Measurements from ENCODE around the gene MRPS25.
A peak's percentile ranks its signal among the peaks of the same experiment; 100 is the strongest.

The MRPS25 gene

DNA sequence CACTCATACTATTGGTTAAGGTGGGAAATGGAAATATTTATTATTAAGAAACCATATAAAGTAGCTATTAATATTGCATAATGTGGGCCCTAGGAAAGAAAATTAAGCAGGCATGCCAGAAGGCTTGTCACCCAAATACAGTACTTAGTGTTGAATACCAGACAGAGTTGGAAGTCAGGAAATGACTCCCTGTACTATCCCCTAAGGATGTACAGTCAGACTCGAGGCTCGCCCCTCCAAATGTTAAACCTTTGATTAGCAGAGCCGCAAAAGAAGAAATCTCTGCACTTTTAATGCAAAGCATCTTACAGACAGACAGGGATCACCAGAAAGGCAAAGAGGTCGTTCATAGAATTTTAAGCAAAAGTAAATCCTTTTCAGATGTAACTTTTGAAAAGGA, 45.1 kb upstream of the MRPS25 start:
- H3K79me2 ChIP-seq (ENCODE audit: low read length) = no peaks in the 10 kb centered on the region
- H3K36me3 ChIP-seq (replicated peaks; ENCODE audit: low read depth, low read length) = no peaks in the 10 kb centered on the region
- H4K20me1 ChIP-seq (ENCODE audit: insufficient read depth, low read length) = no peaks in the 10 kb centered on the region
- no peak overlapping the region for H2AFZ ChIP-seq (ENCODE audit: low read depth, low read length)
- H3K27ac ChIP-seq (ENCODE audit: low read length) = no peak overlapping the region
- H3K27me3 ChIP-seq (ENCODE audit: low read depth, low read length) = peaks cover 22% of the 10 kb centered on the region
- no peaks in the 10 kb centered on the region for H3K9me3 ChIP-seq (ENCODE audit: insufficient read depth, low read length)
- peaks cover 7% of the 10 kb centered on the region for H3K4me1 ChIP-seq (ENCODE audit: low read length)
- no peak overlapping the region for H3K4me3 ChIP-seq (ENCODE audit: low read length)
- H3K9ac ChIP-seq (ENCODE audit: low read length) = no peak overlapping the region
- no peak for TF ChIP-seq EZH2phosphoT487 (IDR thresholded peaks at IDR 0.05; ENCODE audit: low read depth)
- TF ChIP-seq, protein P1, sequence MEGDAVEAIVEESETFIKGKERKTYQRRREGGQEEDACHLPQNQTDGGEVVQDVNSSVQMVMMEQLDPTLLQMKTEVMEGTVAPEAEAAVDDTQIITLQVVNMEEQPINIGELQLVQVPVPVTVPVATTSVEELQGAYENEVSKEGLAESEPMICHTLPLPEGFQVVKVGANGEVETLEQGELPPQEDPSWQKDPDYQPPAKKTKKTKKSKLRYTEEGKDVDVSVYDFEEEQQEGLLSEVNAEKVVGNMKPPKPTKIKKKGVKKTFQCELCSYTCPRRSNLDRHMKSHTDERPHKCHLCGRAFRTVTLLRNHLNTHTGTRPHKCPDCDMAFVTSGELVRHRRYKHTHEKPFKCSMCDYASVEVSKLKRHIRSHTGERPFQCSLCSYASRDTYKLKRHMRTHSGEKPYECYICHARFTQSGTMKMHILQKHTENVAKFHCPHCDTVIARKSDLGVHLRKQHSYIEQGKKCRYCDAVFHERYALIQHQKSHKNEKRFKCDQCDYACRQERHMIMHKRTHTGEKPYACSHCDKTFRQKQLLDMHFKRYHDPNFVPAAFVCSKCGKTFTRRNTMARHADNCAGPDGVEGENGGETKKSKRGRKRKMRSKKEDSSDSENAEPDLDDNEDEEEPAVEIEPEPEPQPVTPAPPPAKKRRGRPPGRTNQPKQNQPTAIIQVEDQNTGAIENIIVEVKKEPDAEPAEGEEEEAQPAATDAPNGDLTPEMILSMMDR (IDR thresholded peaks at IDR 0.05; ENCODE audit: low read depth, low read length) = no peak
- H3K4me2 ChIP-seq (ENCODE audit: low read length) = no peak overlapping the region

DNA sequence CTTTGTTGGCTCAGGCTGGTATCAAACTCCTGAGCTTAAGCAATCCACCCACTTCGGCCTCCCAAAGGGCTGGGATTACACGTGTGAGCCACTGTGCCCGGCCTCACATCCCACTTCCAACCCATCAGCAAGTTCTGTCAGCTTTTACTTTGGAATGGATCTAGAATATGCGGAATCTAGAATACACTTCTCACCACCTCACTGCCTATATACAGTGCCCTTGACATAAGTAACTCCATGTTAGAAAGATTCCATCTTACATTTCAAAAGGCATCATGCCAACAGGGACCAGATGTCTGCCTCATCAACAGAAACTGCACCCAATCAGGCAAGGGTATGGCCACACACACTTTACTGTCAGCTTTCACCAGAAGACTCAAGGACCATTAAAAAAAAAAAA, 43.8 kb upstream of the MRPS25 start:
- Histone ChIP-seq H3K27me3 (ENCODE audit: low read depth, low read length) (peaks cover 15% of the 10 kb centered on the region; the same call in 1 of the 2 replicates), H3K4me1 (ENCODE audit: low read length) (peaks cover 7% of the 10 kb centered on the region), H3K79me2 (ENCODE audit: low read length) (no peaks in the 10 kb centered on the region), H2AFZ (ENCODE audit: low read depth, low read length) (no peak overlapping the region), H3K4me2 (ENCODE audit: low read length) (peak overlapping the region; percentile 100), H3K9ac (ENCODE audit: low read length) (no peak overlapping the region), H4K20me1 (ENCODE audit: insufficient read depth, low read length) (no peaks in the 10 kb centered on the region), H3K9me3 (ENCODE audit: insufficient read depth, low read length) (no peaks in the 10 kb centered on the region), H3K4me3 (ENCODE audit: low read length) (peak overlapping the region; percentile 87; the same call in 1 of the 2 replicates), H3K27ac (ENCODE audit: low read length) (no peak overlapping the region), H3K36me3 (replicated peaks; ENCODE audit: low read depth, low read length) (no peaks in the 10 kb centered on the region)
- no peak for TF ChIP-seq EZH2phosphoT487 (IDR thresholded peaks at IDR 0.05; ENCODE audit: low read depth)
- TF ChIP-seq, protein P1 (IDR thresholded peaks at IDR 0.05; ENCODE audit: low read depth, low read length) = no peak

DNA sequence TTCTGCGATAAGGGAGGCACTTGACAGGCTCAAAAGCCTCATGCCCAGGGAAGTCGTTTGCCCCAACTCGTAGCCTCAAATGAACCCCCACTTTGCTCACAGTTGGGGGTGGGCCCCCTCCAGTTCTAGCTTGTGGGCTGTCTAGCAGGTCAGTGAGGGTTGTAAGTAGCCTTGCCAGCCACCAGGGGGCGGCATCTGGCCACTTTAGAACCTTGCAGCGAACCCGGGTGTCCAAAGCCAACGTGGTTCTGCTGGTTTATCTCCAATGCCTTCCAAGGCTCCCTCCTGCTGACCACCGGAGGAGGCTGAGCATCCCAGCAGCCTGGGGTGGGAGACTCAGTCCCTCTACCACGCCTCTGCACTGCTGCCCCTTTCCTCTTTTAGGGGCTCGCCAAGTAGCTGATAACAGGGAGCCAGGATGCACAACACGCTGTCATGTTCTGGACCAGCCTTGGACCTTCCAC, 43.0 kb upstream of the MRPS25 start:
- peaks cover 15% of the 10 kb centered on the region; the same call in 1 of the 2 replicates for H3K27me3 ChIP-seq (ENCODE audit: low read depth, low read length)
- H3K9me3 ChIP-seq (ENCODE audit: insufficient read depth, low read length) = no peaks in the 10 kb centered on the region
- H3K4me1 ChIP-seq (ENCODE audit: low read length) = peaks cover 7% of the 10 kb centered on the region
- H3K79me2 ChIP-seq (ENCODE audit: low read length) = no peaks in the 10 kb centered on the region
- peak overlapping the region; percentile 100 for H3K4me2 ChIP-seq (ENCODE audit: low read length)
- peak overlapping the region; percentile 37 for H3K9ac ChIP-seq (ENCODE audit: low read length)
- TF ChIP-seq EZH2phosphoT487 (IDR thresholded peaks at IDR 0.05; ENCODE audit: low read depth) = no peak
- TF ChIP-seq, protein P1 (IDR thresholded peaks at IDR 0.05; ENCODE audit: low read depth, low read length) = peak; percentile 95
- no peak overlapping the region for H3K27ac ChIP-seq (ENCODE audit: low read length)
- H2AFZ ChIP-seq (ENCODE audit: low read depth, low read length) = peak overlapping the region; percentile 96
- no peaks in the 10 kb centered on the region for H4K20me1 ChIP-seq (ENCODE audit: insufficient read depth, low read length)
- H3K4me3 ChIP-seq (ENCODE audit: low read length) = peak overlapping the region; percentile 87
- H3K36me3 ChIP-seq (replicated peaks; ENCODE audit: low read depth, low read length) = no peaks in the 10 kb centered on the region

DNA sequence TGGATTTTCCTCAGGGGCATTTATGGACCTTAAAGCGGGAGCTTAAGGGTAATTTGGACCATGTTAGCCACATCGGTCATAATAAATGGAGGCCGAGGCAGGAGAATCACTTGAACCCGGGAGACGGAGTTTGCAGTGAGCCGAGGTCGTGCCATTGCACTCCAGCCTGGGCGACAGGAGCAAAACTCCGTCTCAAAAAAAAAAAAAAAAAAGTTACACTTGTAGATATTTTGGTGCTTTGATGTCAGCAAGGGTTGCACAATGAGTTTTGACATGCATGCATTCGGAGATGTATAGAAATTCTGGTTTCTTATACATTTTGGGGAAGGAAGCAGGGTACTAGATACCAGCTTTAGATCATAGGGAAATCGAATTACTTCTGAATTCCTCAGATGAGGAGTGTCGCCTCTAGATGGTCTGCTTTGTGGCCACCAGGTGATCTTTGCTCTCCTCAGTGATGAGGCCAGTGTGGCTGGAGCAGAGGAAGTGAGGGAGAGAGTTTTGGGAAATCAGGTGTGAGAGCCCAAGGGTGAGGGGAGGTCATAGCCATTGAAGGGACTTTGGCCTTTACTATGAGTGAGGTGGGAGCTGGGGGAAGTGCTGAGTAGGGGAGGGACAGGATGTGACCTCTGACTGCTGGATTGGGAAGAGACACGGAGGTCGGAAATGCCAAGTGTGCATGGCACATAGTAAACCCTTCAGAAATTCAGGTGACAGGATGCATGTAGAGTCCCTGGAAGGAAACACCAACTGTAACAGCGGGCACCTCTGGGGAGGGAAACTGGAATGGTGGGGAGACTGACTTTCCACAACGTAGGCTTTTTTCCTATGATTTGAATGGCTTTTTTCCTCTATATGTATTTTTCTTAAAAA, 42.2 kb upstream of the MRPS25 start:
- H2AFZ ChIP-seq (ENCODE audit: low read depth, low read length) = no peak overlapping the region
- no peak overlapping the region for H3K4me2 ChIP-seq (ENCODE audit: low read length)
- peaks cover 14% of the 10 kb centered on the region; the same call in 1 of the 2 replicates for H3K27me3 ChIP-seq (ENCODE audit: low read depth, low read length)
- no peaks in the 10 kb centered on the region for H3K36me3 ChIP-seq (replicated peaks; ENCODE audit: low read depth, low read length)
- H3K27ac ChIP-seq (ENCODE audit: low read length) = no peak overlapping the region
- no peak overlapping the region for H3K9ac ChIP-seq (ENCODE audit: low read length)
- H3K4me3 ChIP-seq (ENCODE audit: low read length) = no peak overlapping the region
- H3K4me1 ChIP-seq (ENCODE audit: low read length) = peaks cover 7% of the 10 kb centered on the region
- TF ChIP-seq, protein P1 (IDR thresholded peaks at IDR 0.05; ENCODE audit: low read depth, low read length) = no peak
- no peak for TF ChIP-seq EZH2phosphoT487 (IDR thresholded peaks at IDR 0.05; ENCODE audit: low read depth)
- no peaks in the 10 kb centered on the region for H4K20me1 ChIP-seq (ENCODE audit: insufficient read depth, low read length)
- no peaks in the 10 kb centered on the region for H3K9me3 ChIP-seq (ENCODE audit: insufficient read depth, low read length)
- no peaks in the 10 kb centered on the region for H3K79me2 ChIP-seq (ENCODE audit: low read length)

All from OCI-LY3 (cell line).